Liver (tissue), 9 donors: ENCODE results near the gene GPR156. TPM values are rescaled to one million over a fixed set of nuclear protein-coding genes. Genes with fewer than 3 reads are reported as not detected.
"Not testable (repeated sequence)": the region's sequence is repeated elsewhere in the genome, so short reads cannot be mapped to it uniquely, and the experiment has no call there.

Experiments
- DNase-seq: peaks from one replicate; pipeline ENCODE4 v3.0.0-alpha.2; 2017; ENCODE audit warnings: low spot score
- H3K27ac ChIP-seq, 2 donors: one replicate each; pipeline ENCODE4 v1.7.0; 2013; ENCODE audit warnings: inconsistent platforms in 2 of 2, low read length in 2 of 2, control low read depth in 1 of 2, low read depth in 1 of 2, mild to moderate bottlenecking in 1 of 2
- H3K27me3 ChIP-seq, 4 donors: one replicate each; pipeline versions ENCODE4 v1.6.1 to v1.7.0; 2013; ENCODE audit warnings: low read length in 3 of 4, inconsistent platforms in 1 of 4, mild to moderate bottlenecking in 1 of 4, moderate library complexity in 1 of 4; ENCODE audit not compliant: control insufficient read depth in 4 of 4, insufficient read depth in 4 of 4
- H3K36me3 ChIP-seq, 4 donors: one replicate each; pipeline versions ENCODE4 v1.6.1 to v1.7.0; 2013; ENCODE audit warnings: low read length in 3 of 4, mild to moderate bottlenecking in 3 of 4, low read depth in 1 of 4, moderate library complexity in 1 of 4; ENCODE audit not compliant: control insufficient read depth in 4 of 4, insufficient read depth in 3 of 4
- H3K4me1 ChIP-seq, 4 donors: one replicate each; pipeline versions ENCODE4 v1.6.1 to v1.7.0; 2013; ENCODE audit warnings: low read length in 3 of 4, mild to moderate bottlenecking in 3 of 4, moderate library complexity in 1 of 4; ENCODE audit not compliant: control insufficient read depth in 4 of 4, insufficient read depth in 4 of 4
- H3K4me3 ChIP-seq, 3 donors: one replicate each; pipeline versions ENCODE4 v1.6.1 to v1.7.0; 2013; ENCODE audit warnings: low read length in 3 of 3, control low read depth in 1 of 3, low read depth in 1 of 3, mild to moderate bottlenecking in 1 of 3
- H3K9ac ChIP-seq, 2 donors: one replicate each; pipeline ENCODE4 v1.7.0; 2013; ENCODE audit warnings: low read length in 2 of 2, mild to moderate bottlenecking in 2 of 2, moderate library complexity in 2 of 2, control low read depth in 1 of 2, low read depth in 1 of 2
- H3K9me3 ChIP-seq, 4 donors: one replicate each; pipeline versions ENCODE4 v1.6.1 to v1.7.0; 2013; ENCODE audit warnings: low read length in 3 of 4; ENCODE audit not compliant: control insufficient read depth in 4 of 4
- EGR1 ChIP-seq, 2 donors: IDR thresholded peaks; 2 replicates each; pipeline ENCODE4 v1.6.1; 2016 to 2018; ENCODE audit warnings: antibody characterized with exemption in 2 of 2, low read depth in 2 of 2
- FOXA1 ChIP-seq: IDR thresholded peaks from 2 replicates; pipeline ENCODE4 v1.6.1; 2016; ENCODE audit warnings: antibody characterized with exemption
- FOXA2 ChIP-seq: IDR thresholded peaks from 2 replicates; pipeline ENCODE4 v1.6.1; 2016; ENCODE audit warnings: antibody characterized with exemption
- GABPA ChIP-seq, 2 donors: IDR thresholded peaks in 1 of 2; conservative IDR thresholded peaks in 1 of 2; 2 replicates each; pipeline ENCODE4 v1.6.1; 2016; ENCODE audit warnings: antibody characterized with exemption in 2 of 2, mild to moderate bottlenecking in 1 of 2, moderate library complexity in 1 of 2
- HNF4G ChIP-seq: IDR thresholded peaks from 2 replicates; pipeline ENCODE4 v1.6.1; 2016; ENCODE audit warnings: antibody characterized with exemption
- JUND ChIP-seq, 2 donors: IDR thresholded peaks; 2 replicates each; pipeline ENCODE4 v1.6.1; 2016; ENCODE audit warnings: antibody characterized with exemption in 2 of 2
- NR2F2 ChIP-seq: IDR thresholded peaks from 2 replicates; pipeline ENCODE4 v1.6.1; 2016; ENCODE audit warnings: antibody characterized with exemption
- RAD21 ChIP-seq, 2 donors: IDR thresholded peaks; 2 replicates each; pipeline ENCODE4 v1.6.1; 2016; ENCODE audit warnings: antibody characterized with exemption in 2 of 2, mild to moderate bottlenecking in 2 of 2
- SP1 ChIP-seq: IDR thresholded peaks from 2 replicates; pipeline ENCODE4 v1.6.1; 2018; ENCODE audit warnings: antibody characterized with exemption, mild to moderate bottlenecking
- YY1 ChIP-seq: IDR thresholded peaks from 2 replicates; pipeline ENCODE4 v1.6.1; 2016; ENCODE audit warnings: antibody characterized with exemption, mild to moderate bottlenecking
- WGBS: extraction: QIAGEN DNeasy Blood & Tissue Kit; methylation state at CpG from one replicate; pipeline ENCODE4 v1.1.7; 2013; 5-methylcytosine and 5-hydroxymethylcytosine counted together
- polyA plus RNA-seq, 2 donors: library from polyadenylated mRNA; stranded (reverse) in 1 of 2; unstranded in 1 of 2; fragments of 200-250 nt in 1 of 2; fragments of >200 nt in 1 of 2; fragmentation: Nextera tagmentation in 1 of 2; extraction: Ambion mirVana in 1 of 2; gene quantifications; one replicate each; pipeline versions ENCODE4 v1.2.1 to v1.2.3, GENCODE V29; 2013 to 2015
- total RNA-seq, 2 donors: library from RNA; depleted of rRNA; stranded (reverse); fragments of >200 nt; gene quantifications; one replicate each; pipeline ENCODE4 v1.2.3, GENCODE V29; 2014
- TF ChIP-seq, protein P1 (sequence below): IDR thresholded peaks from 2 replicates; pipeline ENCODE4 v1.6.1; 2016; ENCODE audit warnings: antibody characterized with exemption
- TF ChIP-seq, protein P2 (sequence below): fragments of 150-350 bp; IDR thresholded peaks from 2 replicates; pipeline ENCODE4 v1.5.1; 2017; ENCODE audit warnings: improper control_type of control experiment, low read depth, low read length; ENCODE audit not compliant: missing input control
- TF ChIP-seq, protein P3 (sequence below): IDR thresholded peaks from 2 replicates; pipeline ENCODE4 v1.6.1; 2016; ENCODE audit warnings: antibody characterized with exemption
- TF ChIP-seq, protein P4 (sequence below): IDR thresholded peaks from 2 replicates; pipeline ENCODE4 v1.6.1; 2016; ENCODE audit warnings: antibody characterized with exemption, mild to moderate bottlenecking
- donor health status: healthy.
- donor health status: healthy.
- donor health status: healthy.
- donor health status: healthy.
- donor health status: healthy.

GPR156 gene
- total and polyA plus RNA-seq, 4 donors = 0.02 to 0.17 (median 0.09) TPM; not detected in 1

GRCh38 chr3:120218981-120219380 lies 66.0 kb downstream of the GPR156 start:
- TF ChIP-seq JUND (IDR thresholded peaks at IDR 0.05) (no peak), HNF4G (no peak), RAD21 (IDR thresholded peaks at IDR 0.05) (no peak), SP1 (no peak), FOXA2 (no peak), YY1 (no peak), GABPA (IDR thresholded peaks at IDR 0.05 in 1 of 2, conservative IDR thresholded peaks at IDR 0.05 in 1 of 2) (no peak), NR2F2 (no peak), EGR1 (IDR thresholded peaks at IDR 0.05; ENCODE audit: low read depth in 2 of 2) (no peak), FOXA1 (no peak)
- TF ChIP-seq, protein P1, sequence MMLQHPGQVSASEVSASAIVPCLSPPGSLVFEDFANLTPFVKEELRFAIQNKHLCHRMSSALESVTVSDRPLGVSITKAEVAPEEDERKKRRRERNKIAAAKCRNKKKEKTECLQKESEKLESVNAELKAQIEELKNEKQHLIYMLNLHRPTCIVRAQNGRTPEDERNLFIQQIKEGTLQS = no peak
- TF ChIP-seq, protein P2, sequence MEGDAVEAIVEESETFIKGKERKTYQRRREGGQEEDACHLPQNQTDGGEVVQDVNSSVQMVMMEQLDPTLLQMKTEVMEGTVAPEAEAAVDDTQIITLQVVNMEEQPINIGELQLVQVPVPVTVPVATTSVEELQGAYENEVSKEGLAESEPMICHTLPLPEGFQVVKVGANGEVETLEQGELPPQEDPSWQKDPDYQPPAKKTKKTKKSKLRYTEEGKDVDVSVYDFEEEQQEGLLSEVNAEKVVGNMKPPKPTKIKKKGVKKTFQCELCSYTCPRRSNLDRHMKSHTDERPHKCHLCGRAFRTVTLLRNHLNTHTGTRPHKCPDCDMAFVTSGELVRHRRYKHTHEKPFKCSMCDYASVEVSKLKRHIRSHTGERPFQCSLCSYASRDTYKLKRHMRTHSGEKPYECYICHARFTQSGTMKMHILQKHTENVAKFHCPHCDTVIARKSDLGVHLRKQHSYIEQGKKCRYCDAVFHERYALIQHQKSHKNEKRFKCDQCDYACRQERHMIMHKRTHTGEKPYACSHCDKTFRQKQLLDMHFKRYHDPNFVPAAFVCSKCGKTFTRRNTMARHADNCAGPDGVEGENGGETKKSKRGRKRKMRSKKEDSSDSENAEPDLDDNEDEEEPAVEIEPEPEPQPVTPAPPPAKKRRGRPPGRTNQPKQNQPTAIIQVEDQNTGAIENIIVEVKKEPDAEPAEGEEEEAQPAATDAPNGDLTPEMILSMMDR = no peak
- TF ChIP-seq, protein P3, sequence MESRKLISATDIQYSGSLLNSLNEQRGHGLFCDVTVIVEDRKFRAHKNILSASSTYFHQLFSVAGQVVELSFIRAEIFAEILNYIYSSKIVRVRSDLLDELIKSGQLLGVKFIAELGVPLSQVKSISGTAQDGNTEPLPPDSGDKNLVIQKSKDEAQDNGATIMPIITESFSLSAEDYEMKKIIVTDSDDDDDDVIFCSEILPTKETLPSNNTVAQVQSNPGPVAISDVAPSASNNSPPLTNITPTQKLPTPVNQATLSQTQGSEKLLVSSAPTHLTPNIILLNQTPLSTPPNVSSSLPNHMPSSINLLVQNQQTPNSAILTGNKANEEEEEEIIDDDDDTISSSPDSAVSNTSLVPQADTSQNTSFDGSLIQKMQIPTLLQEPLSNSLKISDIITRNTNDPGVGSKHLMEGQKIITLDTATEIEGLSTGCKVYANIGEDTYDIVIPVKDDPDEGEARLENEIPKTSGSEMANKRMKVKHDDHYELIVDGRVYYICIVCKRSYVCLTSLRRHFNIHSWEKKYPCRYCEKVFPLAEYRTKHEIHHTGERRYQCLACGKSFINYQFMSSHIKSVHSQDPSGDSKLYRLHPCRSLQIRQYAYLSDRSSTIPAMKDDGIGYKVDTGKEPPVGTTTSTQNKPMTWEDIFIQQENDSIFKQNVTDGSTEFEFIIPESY = no peak
- TF ChIP-seq, protein P4, sequence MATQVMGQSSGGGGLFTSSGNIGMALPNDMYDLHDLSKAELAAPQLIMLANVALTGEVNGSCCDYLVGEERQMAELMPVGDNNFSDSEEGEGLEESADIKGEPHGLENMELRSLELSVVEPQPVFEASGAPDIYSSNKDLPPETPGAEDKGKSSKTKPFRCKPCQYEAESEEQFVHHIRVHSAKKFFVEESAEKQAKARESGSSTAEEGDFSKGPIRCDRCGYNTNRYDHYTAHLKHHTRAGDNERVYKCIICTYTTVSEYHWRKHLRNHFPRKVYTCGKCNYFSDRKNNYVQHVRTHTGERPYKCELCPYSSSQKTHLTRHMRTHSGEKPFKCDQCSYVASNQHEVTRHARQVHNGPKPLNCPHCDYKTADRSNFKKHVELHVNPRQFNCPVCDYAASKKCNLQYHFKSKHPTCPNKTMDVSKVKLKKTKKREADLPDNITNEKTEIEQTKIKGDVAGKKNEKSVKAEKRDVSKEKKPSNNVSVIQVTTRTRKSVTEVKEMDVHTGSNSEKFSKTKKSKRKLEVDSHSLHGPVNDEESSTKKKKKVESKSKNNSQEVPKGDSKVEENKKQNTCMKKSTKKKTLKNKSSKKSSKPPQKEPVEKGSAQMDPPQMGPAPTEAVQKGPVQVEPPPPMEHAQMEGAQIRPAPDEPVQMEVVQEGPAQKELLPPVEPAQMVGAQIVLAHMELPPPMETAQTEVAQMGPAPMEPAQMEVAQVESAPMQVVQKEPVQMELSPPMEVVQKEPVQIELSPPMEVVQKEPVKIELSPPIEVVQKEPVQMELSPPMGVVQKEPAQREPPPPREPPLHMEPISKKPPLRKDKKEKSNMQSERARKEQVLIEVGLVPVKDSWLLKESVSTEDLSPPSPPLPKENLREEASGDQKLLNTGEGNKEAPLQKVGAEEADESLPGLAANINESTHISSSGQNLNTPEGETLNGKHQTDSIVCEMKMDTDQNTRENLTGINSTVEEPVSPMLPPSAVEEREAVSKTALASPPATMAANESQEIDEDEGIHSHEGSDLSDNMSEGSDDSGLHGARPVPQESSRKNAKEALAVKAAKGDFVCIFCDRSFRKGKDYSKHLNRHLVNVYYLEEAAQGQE = no peak
- Histone ChIP-seq H3K36me3 (no peaks in the 10 kb centered on the region), H3K27ac (no peak overlapping the region), H3K4me1 (peaks cover 0 to 2% (median 0%) of the 10 kb centered on the region in 4 donors), H3K27me3 (no peaks in the 10 kb centered on the region), H3K9ac (no peak overlapping the region), H3K4me3 (no peak overlapping the region), H3K9me3 (no peaks in the 10 kb centered on the region)
- DNase-seq = no peak

- DNase-seq, H3K27ac ChIP-seq, H3K9me3 ChIP-seq, H3K27me3 ChIP-seq, H3K9ac ChIP-seq, H3K4me1 ChIP-seq, H3K4me3 ChIP-seq, H3K36me3 ChIP-seq: not testable (repeated sequence)
- WGBS = 99% methylated on average over 1 of the region's 1 CpG
Observed at GRCh38 chr3:120216633-120217032, 68.4 kb downstream of the GPR156 start.
